ENCODE measurements around the gene ITPR1.
"Not testable (repeated sequence)": the region's sequence is repeated elsewhere in the genome, so short reads cannot be mapped to it uniquely, and the experiment has no call there.

Gene ITPR1

GRCh38 chr3:4597208-4597985, 104.2 kb downstream of the ITPR1 start:
- DNase-seq, result no peak

- not testable (repeated sequence) for DNase-seq
Observed at GRCh38 chr3:4598232-4598631, 105.1 kb downstream of the ITPR1 start.

GRCh38 chr3:4599612-4600011, 106.5 kb downstream of the ITPR1 start:
- no peak for DNase-seq

GRCh38 chr3:4600493-4600892, 107.3 kb downstream of the ITPR1 start:
- DNase-seq, result no peak

- no peak for DNase-seq
Observed at GRCh38 chr3:4601892-4602291, 108.7 kb downstream of the ITPR1 start.

- DNase-seq, result no peak
Observed at GRCh38 chr3:4604693-4605092, 111.5 kb downstream of the ITPR1 start.

GRCh38 chr3:4606911-4607310, 113.8 kb downstream of the ITPR1 start:
- DNase-seq, result no peak

- DNase-seq, result no peak
Observed at GRCh38 chr3:4613366-4613765, 120.2 kb downstream of the ITPR1 start.

GRCh38 chr3:4614070-4614469, 120.9 kb downstream of the ITPR1 start:
- no peak for DNase-seq

- no peak for DNase-seq
Observed at GRCh38 chr3:4614927-4615326, 121.8 kb downstream of the ITPR1 start.

GRCh38 chr3:4615750-4616149, 122.6 kb downstream of the ITPR1 start:
- no peak for DNase-seq

- no peak for DNase-seq
Observed at GRCh38 chr3:4623421-4623999, 130.4 kb downstream of the ITPR1 start.

GRCh38 chr3:4627651-4628375, 134.7 kb downstream of the ITPR1 start:
- no peak for DNase-seq

GRCh38 chr3:4629095-4630007, 136.2 kb downstream of the ITPR1 start:
- no peak for DNase-seq

- peak in 1 of 5 donors; percentile 41 for DNase-seq
Observed at GRCh38 chr3:4633078-4634004, 140.2 kb downstream of the ITPR1 start.

GRCh38 chr3:4634894-4635293, 141.7 kb downstream of the ITPR1 start:
- DNase-seq, result no peak

- no peak for DNase-seq
Observed at GRCh38 chr3:4637265-4637664, 144.1 kb downstream of the ITPR1 start.

- no peak for DNase-seq
Observed at GRCh38 chr3:4641863-4642563, 148.9 kb downstream of the ITPR1 start.

- no peak for DNase-seq
Observed at GRCh38 chr3:4642611-4643010, 149.5 kb downstream of the ITPR1 start.

- DNase-seq, result no peak
Observed at GRCh38 chr3:4643904-4644547, 150.9 kb downstream of the ITPR1 start.
